H9 (cell line): Measurements from ENCODE around the gene CDH4. TPM values are rescaled to one million over a fixed set of nuclear protein-coding genes. Genes with fewer than 3 reads are reported as not detected.

Experiments
- DNase-seq: peaks from one replicate; pipeline ENCODE4 v3.0.0-alpha.2; 2017
- H2AFZ ChIP-seq: one replicate; pipeline ENCODE4 v1.6.1; 2013; ENCODE audit warnings: mild to moderate bottlenecking, low read length, control low read depth, moderate library complexity
- H2AK5ac ChIP-seq: 2 replicates; pipeline ENCODE4 v1.6.1; 2013; ENCODE audit warnings: low read length, control low read depth, mixed read lengths; ENCODE audit not compliant: insufficient read length
- H2BK120ac ChIP-seq: one replicate; pipeline ENCODE4 v1.6.1; 2013; ENCODE audit warnings: low read depth, mild to moderate bottlenecking, low read length, control low read depth, inconsistent platforms; ENCODE audit not compliant: poor library complexity, severe bottlenecking
- H2BK12ac ChIP-seq: 2 replicates; pipeline ENCODE4 v1.6.1; 2013; ENCODE audit warnings: low read length, control low read depth, mixed read lengths, low read depth; ENCODE audit not compliant: insufficient read length
- H2BK15ac ChIP-seq: 2 replicates; pipeline ENCODE4 v1.6.1; 2013; ENCODE audit warnings: low read depth, low read length, control low read depth
- H2BK20ac ChIP-seq: one replicate; pipeline ENCODE4 v1.6.1; 2013; ENCODE audit warnings: low read depth, mild to moderate bottlenecking, low read length, control low read depth, inconsistent platforms; ENCODE audit not compliant: poor library complexity, severe bottlenecking
- H2BK5ac ChIP-seq: 2 replicates; pipeline ENCODE4 v1.6.1; 2013; ENCODE audit warnings: low read length, control low read depth, mixed read lengths; ENCODE audit not compliant: insufficient read length
- H3K14ac ChIP-seq: 2 replicates; pipeline ENCODE4 v1.6.1; 2013; ENCODE audit warnings: low read length, control low read depth; ENCODE audit not compliant: insufficient read depth
- H3K18ac ChIP-seq: 2 replicates; pipeline ENCODE4 v1.6.1; 2013; ENCODE audit warnings: low read depth, mild to moderate bottlenecking, mixed read lengths, low read length, control low read depth; ENCODE audit not compliant: insufficient read length
- H3K23ac ChIP-seq: 2 replicates; pipeline ENCODE4 v1.6.1; 2013; ENCODE audit warnings: low read length, control low read depth, mixed read lengths, low read depth; ENCODE audit not compliant: insufficient read length
- H3K23me2 ChIP-seq: 2 replicates; pipeline ENCODE4 v1.6.1; 2013; ENCODE audit warnings: low read depth, mild to moderate bottlenecking, mixed read lengths, low read length, control low read depth; ENCODE audit not compliant: insufficient read length, poor library complexity, severe bottlenecking
- H3K27ac ChIP-seq: 2 replicates; pipeline ENCODE4 v1.5.1; 2013; ENCODE audit warnings: low read length, control low read depth, mixed read lengths, low read depth; ENCODE audit not compliant: insufficient read length
- H3K27me3 ChIP-seq: 2 replicates; pipeline ENCODE4 v1.6.1; 2013; ENCODE audit warnings: low read length, control low read depth, inconsistent platforms; ENCODE audit not compliant: insufficient read depth
- H3K4ac ChIP-seq: 2 replicates; pipeline ENCODE4 v1.6.1; 2013; ENCODE audit warnings: low read depth, mild to moderate bottlenecking, control low read depth, inconsistent platforms, low read length, moderate library complexity
- H3K4me1 ChIP-seq: 2 replicates; pipeline ENCODE4 v1.6.1; 2013; ENCODE audit warnings: low read length, control low read depth, inconsistent platforms; ENCODE audit not compliant: insufficient read depth
- H3K4me2 ChIP-seq: 2 replicates; pipeline ENCODE4 v1.6.1; 2013; ENCODE audit warnings: low read length, control low read depth, mixed read lengths; ENCODE audit not compliant: insufficient read length, insufficient read depth
- H3K56ac ChIP-seq: 2 replicates; pipeline ENCODE4 v1.6.1; 2013; ENCODE audit warnings: low read depth, mild to moderate bottlenecking, mixed read lengths, low read length, control low read depth; ENCODE audit not compliant: insufficient read length
- H3K79me1 ChIP-seq: 2 replicates; pipeline ENCODE4 v1.6.1; 2013; ENCODE audit warnings: low read depth, mild to moderate bottlenecking, moderate library complexity, low read length, control low read depth, inconsistent platforms; ENCODE audit not compliant: insufficient read depth, poor library complexity, severe bottlenecking
- H3K79me2 ChIP-seq: 2 replicates; pipeline ENCODE4 v1.6.1; 2013; ENCODE audit warnings: low read length, control low read depth, inconsistent platforms; ENCODE audit not compliant: insufficient read depth
- H3K9ac ChIP-seq: 2 replicates; pipeline ENCODE4 v1.6.1; 2013; ENCODE audit warnings: low read length, control low read depth, mixed read lengths; ENCODE audit not compliant: insufficient read length; ENCODE audit errors: extremely low read depth
- H3K9me3 ChIP-seq: one replicate; pipeline ENCODE4 v1.6.1; 2013; ENCODE audit warnings: low read depth, low read length, inconsistent platforms; ENCODE audit not compliant: control insufficient read depth
- H3T11ph ChIP-seq: one replicate; pipeline ENCODE4 v1.6.1; 2013; ENCODE audit warnings: mild to moderate bottlenecking, low read length, control low read depth, inconsistent platforms
- H4K20me1 ChIP-seq: one replicate; pipeline ENCODE4 v1.6.1; 2013; ENCODE audit not compliant: control insufficient read depth, insufficient read length, insufficient read depth
- H4K5ac ChIP-seq: 2 replicates; pipeline ENCODE4 v1.6.1; 2013; ENCODE audit warnings: low read depth, mild to moderate bottlenecking, mixed read lengths, low read length, control low read depth; ENCODE audit not compliant: insufficient read length
- H4K8ac ChIP-seq: replicated peaks from 2 replicates; pipeline ENCODE4 v1.6.1; 2013; ENCODE audit warnings: low read length, control low read depth, mixed read lengths, low read depth; ENCODE audit not compliant: insufficient read length
- H4K91ac ChIP-seq: 2 replicates; pipeline ENCODE4 v1.6.1; 2013; ENCODE audit warnings: low read depth, mild to moderate bottlenecking, moderate library complexity, mixed read lengths, low read length, control low read depth; ENCODE audit not compliant: insufficient read length
- H3K27ac Mint-ChIP-seq, 3 experiments: 2 replicates in 2 of 3; 3 replicates in 1 of 3; pipeline ENCODE4 v1.8.0; 2020 to 2021; ENCODE audit warnings: mixed read lengths in 3 of 3, mild to moderate bottlenecking in 1 of 3, moderate library complexity in 1 of 3
- H3K27me3 Mint-ChIP-seq: 2 replicates; pipeline ENCODE4 v1.8.0; 2021; ENCODE audit warnings: low read depth, mild to moderate bottlenecking, moderate library complexity, mixed read lengths
- H3K36me3 Mint-ChIP-seq, 3 experiments: 2 replicates in 2 of 3; 3 replicates in 1 of 3; pipeline ENCODE4 v1.8.0; 2020 to 2021; ENCODE audit warnings: low read depth in 3 of 3, mixed read lengths in 3 of 3; ENCODE audit not compliant: insufficient read depth in 1 of 3
- H3K4me1 Mint-ChIP-seq, 2 experiments: 2 replicates each; pipeline ENCODE4 v1.8.0; 2020; ENCODE audit warnings: mixed read lengths in 2 of 2
- H3K4me3 Mint-ChIP-seq, 2 experiments: 2 replicates in 1 of 2; 3 replicates in 1 of 2; pipeline ENCODE4 v1.8.0; 2020 to 2021; ENCODE audit warnings: mild to moderate bottlenecking in 2 of 2, mixed read lengths in 2 of 2, moderate library complexity in 1 of 2
- H3K9me3 Mint-ChIP-seq, 2 experiments: 2 replicates in 1 of 2; 3 replicates in 1 of 2; pipeline ENCODE4 v1.8.0; 2020; ENCODE audit warnings: mild to moderate bottlenecking in 2 of 2, mixed read lengths in 2 of 2, moderate library complexity in 1 of 2
- WGBS: extraction: QIAGEN DNeasy Blood & Tissue Kit; methylation state at CpG from one replicate; pipeline ENCODE4 v1.1.7; 2013; ENCODE audit warnings: missing lambda C conversion rate, low lambda C conversion rate, mixed read lengths; ENCODE audit not compliant: insufficient read length; ENCODE audit errors: extremely low coverage; 5-methylcytosine and 5-hydroxymethylcytosine counted together
- total RNA-seq: library from RNA; stranded (reverse); gene quantifications from 2 replicates; pipeline ENCODE4 v1.2.1, GENCODE V29; 2021
- TF ChIP-seq, protein P1 (sequence below): fragments of 200-600 bp; sonication (generic); conservative IDR thresholded peaks from 3 replicates; pipeline ENCODE4 v1.8.0; 2021; ENCODE audit warnings: antibody characterized with exemption, mild to moderate bottlenecking

Gene CDH4
- total RNA-seq, 1 experiment from 2014 or later: 3.0 TPM

DNA sequence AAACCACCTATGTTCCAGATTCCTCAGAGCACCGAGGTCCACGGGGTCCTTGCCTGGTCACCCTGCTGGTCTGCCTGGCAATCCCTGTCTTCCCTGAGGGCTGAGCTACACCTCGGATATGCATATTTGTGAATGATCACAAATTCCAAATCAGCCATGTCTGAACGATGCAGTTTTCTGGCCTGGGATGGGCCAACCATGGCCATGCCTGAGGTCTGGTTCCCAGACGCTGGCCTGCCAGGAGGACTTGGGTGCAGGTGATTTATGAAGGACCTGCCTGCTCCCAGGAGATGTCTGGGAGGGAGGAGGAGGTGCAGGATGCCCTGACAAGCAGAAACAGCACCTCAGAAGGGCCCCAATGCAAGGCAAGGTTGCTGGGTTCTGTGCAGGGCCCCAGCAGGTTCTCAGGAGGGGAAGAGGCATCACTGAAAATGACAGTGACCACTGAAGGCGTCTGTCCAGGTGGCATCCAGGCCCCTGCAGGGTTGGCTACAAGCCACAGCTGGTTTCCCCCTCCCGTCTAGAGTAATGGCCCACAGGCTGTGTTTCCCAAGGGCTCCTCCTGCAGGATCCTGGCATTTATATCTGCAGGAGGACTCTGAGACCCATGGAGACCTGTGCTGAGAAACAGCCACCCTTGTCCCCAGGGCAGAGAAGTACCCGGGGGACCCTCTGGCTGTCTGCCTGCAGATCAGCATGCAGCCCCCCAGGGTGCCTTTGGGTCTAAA is 608.4 kb downstream of the CDH4 start:
- WGBS: no CpG with 5 or more reads among the region's 8 CpGs
- Histone ChIP-seq H2AK5ac (no peak overlapping the region), H2AFZ (no peak overlapping the region), H3K18ac (no peak overlapping the region), H3K9ac (no peak overlapping the region), H2BK5ac (no peak overlapping the region), H2BK20ac (no peak overlapping the region), H2BK120ac (no peak overlapping the region), H3K27ac (no peak overlapping the region), H4K5ac (no peak overlapping the region), H3K9me3 (no peaks in the 10 kb centered on the region), H3K79me1 (no peaks in the 10 kb centered on the region), H4K8ac (no peak overlapping the region), H3K23me2 (no peaks in the 10 kb centered on the region), H4K20me1 (peaks cover 3% of the 10 kb centered on the region), H3K4me1 (no peaks in the 10 kb centered on the region), H2BK15ac (no peak overlapping the region), H3K23ac (no peak overlapping the region), H3T11ph (no peak overlapping the region), H3K56ac (no peak overlapping the region), H3K27me3 (no peaks in the 10 kb centered on the region; the same call in 1 of the 2 replicates), H2BK12ac (no peak overlapping the region), H3K4me2 (no peak overlapping the region), H4K91ac (no peak overlapping the region), H3K14ac (no peak overlapping the region; the same call in 1 of the 2 replicates), H3K4ac (no peak overlapping the region), H3K79me2 (no peaks in the 10 kb centered on the region)
- no peak for DNase-seq
- TF ChIP-seq, protein P1, sequence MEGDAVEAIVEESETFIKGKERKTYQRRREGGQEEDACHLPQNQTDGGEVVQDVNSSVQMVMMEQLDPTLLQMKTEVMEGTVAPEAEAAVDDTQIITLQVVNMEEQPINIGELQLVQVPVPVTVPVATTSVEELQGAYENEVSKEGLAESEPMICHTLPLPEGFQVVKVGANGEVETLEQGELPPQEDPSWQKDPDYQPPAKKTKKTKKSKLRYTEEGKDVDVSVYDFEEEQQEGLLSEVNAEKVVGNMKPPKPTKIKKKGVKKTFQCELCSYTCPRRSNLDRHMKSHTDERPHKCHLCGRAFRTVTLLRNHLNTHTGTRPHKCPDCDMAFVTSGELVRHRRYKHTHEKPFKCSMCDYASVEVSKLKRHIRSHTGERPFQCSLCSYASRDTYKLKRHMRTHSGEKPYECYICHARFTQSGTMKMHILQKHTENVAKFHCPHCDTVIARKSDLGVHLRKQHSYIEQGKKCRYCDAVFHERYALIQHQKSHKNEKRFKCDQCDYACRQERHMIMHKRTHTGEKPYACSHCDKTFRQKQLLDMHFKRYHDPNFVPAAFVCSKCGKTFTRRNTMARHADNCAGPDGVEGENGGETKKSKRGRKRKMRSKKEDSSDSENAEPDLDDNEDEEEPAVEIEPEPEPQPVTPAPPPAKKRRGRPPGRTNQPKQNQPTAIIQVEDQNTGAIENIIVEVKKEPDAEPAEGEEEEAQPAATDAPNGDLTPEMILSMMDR: 0 out of 3 replicates have a peak, but pooled peaks have one; percentile 21
- no peaks in the 10 kb centered on the region for H3K4me1 Mint-ChIP-seq
- no peaks in the 10 kb centered on the region for H3K9me3 Mint-ChIP-seq
- H3K36me3 Mint-ChIP-seq: peaks cover 0 to 3% (median 0%) of the 10 kb centered on the region in 3 experiments; a peak in 1 of 7 replicates
- peak overlapping the region in 1 of 3 experiments; percentile 82; a peak in 1 of 7 replicates for H3K27ac Mint-ChIP-seq
- no peak overlapping the region for H3K4me3 Mint-ChIP-seq
- H3K27me3 Mint-ChIP-seq: peaks cover 23% of the 10 kb centered on the region
